D721Med (cell line): ENCODE measurements around the gene ZNF460.
"Not testable (repeated sequence)": the region's sequence is repeated elsewhere in the genome, so short reads cannot be mapped to it uniquely, and the experiment has no call there.

Experiments used
- DNase-seq: peaks from one replicate; pipeline ENCODE4 v3.0.0; 2011; ENCODE audit warnings: low spot score; ENCODE audit not compliant: insufficient read length
- FAIRE-seq: peaks from 2 replicates; lab custom pipeline; 2011; peaks lifted over from hg19 to GRCh38; lab: Jason Lieb, UNC
- CTCF ChIP-seq: IDR thresholded peaks from 2 replicates; pipeline ENCODE4 v1.5.1; 2012; ENCODE audit warnings: mild to moderate bottlenecking, control low read depth; ENCODE audit not compliant: insufficient read depth; ENCODE audit errors: missing control alignments

Gene ZNF460

GRCh38 chr19:57244513-57244912 lies 35.8 kb upstream of the ZNF460 start:
- FAIRE-seq (no peak), DNase-seq (no peak)
- TF ChIP-seq CTCF: no peak

- TF ChIP-seq CTCF: no peak
- FAIRE-seq (no peak), DNase-seq (no peak)
Observed at GRCh38 chr19:57245066-57245465, 35.2 kb upstream of the ZNF460 start.

GRCh38 chr19:57245959-57246358 lies 34.3 kb upstream of the ZNF460 start:
- no peak for TF ChIP-seq CTCF
- DNase-seq: no peak
- no peak for FAIRE-seq

- no peak for TF ChIP-seq CTCF
- no peak for DNase-seq
- FAIRE-seq: no peak
Observed at GRCh38 chr19:57248646-57249045, 31.6 kb upstream of the ZNF460 start.

- no peak for FAIRE-seq
- no peak for TF ChIP-seq CTCF
- DNase-seq: no peak
Observed at GRCh38 chr19:57249329-57249728, 31.0 kb upstream of the ZNF460 start.

GRCh38 chr19:57253767-57254166 lies 26.5 kb upstream of the ZNF460 start:
- not testable (repeated sequence) for FAIRE-seq

GRCh38 chr19:57262044-57262443 lies 18.2 kb upstream of the ZNF460 start:
- TF ChIP-seq CTCF: no peak
- no peak for DNase-seq
- FAIRE-seq: no peak

More at GRCh38 chr19:57253767-57254166, 26.5 kb upstream of the ZNF460 start:
- not testable (repeated sequence) for DNase-seq

- FAIRE-seq: no peak
- no peak for TF ChIP-seq CTCF
Observed at GRCh38 chr19:57263244-57263741, 17.0 kb upstream of the ZNF460 start.

More at GRCh38 chr19:57263244-57263741, 17.0 kb upstream of the ZNF460 start:
- DNase-seq: no peak
